ENCODE measurements around the gene TBC1D10A.

Gene TBC1D10A

GRCh38 chr22:30297276-30297990 is 29.3 kb downstream of the TBC1D10A start:
- no peak for TF ChIP-seq CTCF (IDR thresholded peaks at IDR 0.05; ENCODE audit: extremely low read depth, missing control alignments)
- no peak for DNase-seq (ENCODE audit: low spot score)

DNA sequence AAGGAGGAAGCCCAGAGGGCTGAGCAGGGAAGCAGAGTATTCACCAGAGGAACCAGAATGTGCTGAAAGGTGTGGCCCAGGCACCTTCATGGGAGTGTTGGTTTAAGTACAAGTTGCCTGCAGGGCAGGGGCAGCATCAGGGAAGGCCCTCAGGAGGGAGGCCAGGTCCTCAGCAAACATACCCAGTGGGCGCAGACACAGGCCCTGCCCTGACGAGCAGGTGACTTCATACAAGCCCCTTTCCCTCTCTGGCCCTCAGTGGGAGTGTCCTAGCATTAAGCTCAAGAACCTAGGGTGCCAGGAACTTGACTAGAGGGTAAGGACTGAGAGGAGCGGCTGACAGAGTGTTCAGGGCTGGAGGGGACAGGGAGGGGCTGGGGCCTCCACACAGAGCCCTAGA is 29.9 kb downstream of the TBC1D10A start:
- no peak for DNase-seq (ENCODE audit: low spot score)
- TF ChIP-seq CTCF (IDR thresholded peaks at IDR 0.05; ENCODE audit: extremely low read depth, missing control alignments) = no peak

DNA sequence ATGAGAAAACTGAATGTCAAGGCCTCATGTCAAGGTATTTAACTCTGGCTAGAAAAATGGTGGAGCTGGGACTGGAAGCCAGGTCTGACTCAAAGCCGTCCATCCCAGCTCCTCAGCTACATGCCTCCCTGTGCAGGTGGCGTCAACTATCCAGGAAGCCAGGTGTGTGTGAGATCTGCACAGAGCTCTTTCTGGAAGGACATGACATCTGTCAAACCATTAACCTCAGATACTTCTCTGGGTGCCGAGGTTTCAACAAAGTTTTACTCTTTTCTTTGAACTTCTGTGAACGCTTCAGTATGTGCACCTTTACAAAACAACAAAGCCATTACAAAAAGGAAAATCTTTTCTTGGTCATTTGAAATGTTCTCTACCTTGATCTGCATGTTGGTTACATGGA is 30.4 kb downstream of the TBC1D10A start:
- TF ChIP-seq CTCF (IDR thresholded peaks at IDR 0.05; ENCODE audit: extremely low read depth, missing control alignments) = no peak

GRCh38 chr22:30295576-30295975 is 31.2 kb downstream of the TBC1D10A start:
- TF ChIP-seq CTCF (IDR thresholded peaks at IDR 0.05; ENCODE audit: extremely low read depth, missing control alignments) = no peak
- no peak for DNase-seq (ENCODE audit: low spot score)

More for the DNA sequence above, 30.4 kb downstream of the TBC1D10A start:
- no peak for DNase-seq (ENCODE audit: low spot score)

GRCh38 chr22:30294830-30295229 is 31.9 kb downstream of the TBC1D10A start:
- no peak for DNase-seq (ENCODE audit: low spot score)
- no peak for TF ChIP-seq CTCF (IDR thresholded peaks at IDR 0.05; ENCODE audit: extremely low read depth, missing control alignments)

DNA sequence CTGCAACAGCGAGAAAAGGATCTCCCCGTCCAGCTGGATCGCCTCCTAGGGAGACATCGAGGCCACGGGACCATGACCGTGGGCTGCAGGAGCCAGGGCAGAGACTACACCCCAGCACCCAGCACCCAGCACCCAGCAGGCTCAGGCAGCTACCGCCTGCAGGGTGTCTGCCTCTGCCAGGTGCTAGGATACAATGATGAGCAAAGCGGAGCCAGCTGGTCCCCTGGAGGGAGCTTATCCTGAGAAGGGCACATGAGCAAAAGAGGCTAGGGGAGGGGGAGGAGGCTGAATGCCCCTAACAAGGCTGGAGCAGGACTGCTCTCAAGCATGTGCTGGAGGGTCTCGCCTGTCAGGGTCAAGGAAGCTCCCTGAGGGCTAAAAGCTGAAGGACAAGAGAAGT is 32.7 kb downstream of the TBC1D10A start:
- DNase-seq (ENCODE audit: low spot score) = no peak
- no peak for TF ChIP-seq CTCF (IDR thresholded peaks at IDR 0.05; ENCODE audit: extremely low read depth, missing control alignments)

DNA sequence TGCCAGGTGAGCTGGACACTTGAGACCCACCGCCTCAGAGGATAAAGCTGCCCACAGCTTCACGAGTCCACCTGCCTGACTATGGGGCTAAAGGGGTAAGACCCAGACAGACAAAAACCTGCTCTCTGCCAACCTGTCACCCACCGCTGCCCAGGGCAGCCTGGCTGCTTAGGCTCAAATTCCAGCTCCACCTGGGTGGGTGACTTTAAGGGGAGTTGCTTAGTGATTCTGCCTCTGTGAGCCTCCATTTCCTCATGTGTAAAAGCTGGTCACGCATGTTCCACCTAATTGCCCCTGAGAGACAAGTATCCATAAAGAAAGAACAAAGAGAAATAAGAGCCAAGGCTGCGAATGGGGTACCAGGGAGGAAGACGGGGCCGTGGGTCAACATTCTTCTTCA is 33.7 kb downstream of the TBC1D10A start:
- no peak for DNase-seq (ENCODE audit: low spot score)
- no peak for TF ChIP-seq CTCF (IDR thresholded peaks at IDR 0.05; ENCODE audit: extremely low read depth, missing control alignments)

Data from GM20000 (cell line).